ENCODE results near the gene PPM1A.

Gene PPM1A

GRCh38 chr14:60238955-60239354 is 10.1 kb upstream of the PPM1A start:
- no peak for ATAC-seq
- TF ChIP-seq ISL1 (CRISPR knock-in tag; IDR thresholded peaks at IDR 0.05) (no peak), ZFP30 (CRISPR knock-in tag; IDR thresholded peaks at IDR 0.05) (no peak), PATZ1 (CRISPR knock-in tag; IDR thresholded peaks at IDR 0.05; ENCODE audit: borderline replicate concordance) (no peak), POU6F1 (CRISPR knock-in tag; IDR thresholded peaks at IDR 0.05; ENCODE audit: borderline replicate concordance, low read depth) (no peak), BACH2 (CRISPR knock-in tag; IDR thresholded peaks at IDR 0.05; ENCODE audit: borderline replicate concordance) (no peak), ESRRG (CRISPR knock-in tag; IDR thresholded peaks at IDR 0.05) (no peak), ZNF8 (CRISPR knock-in tag; IDR thresholded peaks at IDR 0.05) (no peak), OSR1 (CRISPR knock-in tag; IDR thresholded peaks at IDR 0.05) (no peak)

GRCh38 chr14:60240139-60240856 is 8.7 kb upstream of the PPM1A start:
- TF ChIP-seq ZNF565 (CRISPR knock-in tag; conservative IDR thresholded peaks at IDR 0.05; ENCODE audit: low read depth), result no peak
- ATAC-seq, result no peak

- TF ChIP-seq OSR1 (CRISPR knock-in tag; IDR thresholded peaks at IDR 0.05), result no peak
- TF ChIP-seq PATZ1 (CRISPR knock-in tag; IDR thresholded peaks at IDR 0.05; ENCODE audit: borderline replicate concordance), result no peak
- ATAC-seq, result no peak
Measured at GRCh38 chr14:60241091-60241490, 7.9 kb upstream of the PPM1A start.

GRCh38 chr14:60242429-60242828 is 6.6 kb upstream of the PPM1A start:
- TF ChIP-seq SNAI2 (CRISPR knock-in tag; IDR thresholded peaks at IDR 0.05) (no peak), ZC3H10 (CRISPR knock-in tag; IDR thresholded peaks at IDR 0.05) (no peak), OSR1 (CRISPR knock-in tag; IDR thresholded peaks at IDR 0.05) (no peak), GLIS3 (CRISPR knock-in tag; IDR thresholded peaks at IDR 0.05) (no peak), ESRRG (CRISPR knock-in tag; IDR thresholded peaks at IDR 0.05) (no peak), TCF4 (CRISPR knock-in tag; IDR thresholded peaks at IDR 0.05; ENCODE audit: borderline replicate concordance) (no peak), CSDC2 (CRISPR knock-in tag; IDR thresholded peaks at IDR 0.05) (no peak), ZFP3 (CRISPR knock-in tag; IDR thresholded peaks at IDR 0.05) (no peak), ZNF8 (CRISPR knock-in tag; IDR thresholded peaks at IDR 0.05) (no peak), PPARA (CRISPR knock-in tag; IDR thresholded peaks at IDR 0.05; ENCODE audit: borderline replicate concordance) (no peak), TSHZ2 (CRISPR knock-in tag; IDR thresholded peaks at IDR 0.05) (no peak), RARB (CRISPR knock-in tag; IDR thresholded peaks at IDR 0.05) (no peak), CSRNP3 (CRISPR knock-in tag; IDR thresholded peaks at IDR 0.05) (no peak), ARNTL (CRISPR knock-in tag; IDR thresholded peaks at IDR 0.05; ENCODE audit: borderline replicate concordance, low read depth) (no peak), ISL1 (CRISPR knock-in tag; IDR thresholded peaks at IDR 0.05) (no peak), POU6F1 (CRISPR knock-in tag; IDR thresholded peaks at IDR 0.05; ENCODE audit: borderline replicate concordance, low read depth) (no peak), BACH2 (CRISPR knock-in tag; IDR thresholded peaks at IDR 0.05; ENCODE audit: borderline replicate concordance) (no peak), CREB5 (CRISPR knock-in tag; IDR thresholded peaks at IDR 0.05; ENCODE audit: low read depth) (no peak), ZNF565 (CRISPR knock-in tag; conservative IDR thresholded peaks at IDR 0.05; ENCODE audit: low read depth) (no peak)
- ATAC-seq, result no peak

Measured in SK-N-SH treated with all-trans-retinoic acid at 6 μM for 48 hours (cell line).